Natural killer cell (primary cell): ENCODE data around the gene CATSPER3. TPM values are rescaled to one million over a fixed set of nuclear protein-coding genes. Genes with fewer than 3 reads are reported as not detected.

Experiments used
- ATAC-seq, 3 donors: fragments of 150-1000 bp in 2 of 3; fragments of 200-7000 bp in 1 of 3; cut with Tn5 transposase; 1 replicate in 1 of 3; 2 replicates in 2 of 3; pipeline ENCODE4 v1.10.0; 2021; ENCODE audit warnings: mild to moderate bottlenecking in 2 of 3, moderate library complexity in 2 of 3
- DNase-seq, 2 donors: peaks; one replicate each; pipeline versions ENCODE4 v3.0.0 to v3.0.0-alpha.2; 2013 to 2021; ENCODE audit warnings: mixed read lengths in 1 of 2
- H3K27ac ChIP-seq: one replicate; pipeline ENCODE4 v1.5.1; 2013; ENCODE audit warnings: mild to moderate bottlenecking, low read length
- H3K27me3 ChIP-seq: one replicate; pipeline ENCODE4 v1.6.1; 2013; ENCODE audit warnings: low read length; ENCODE audit not compliant: control insufficient read depth, insufficient read depth
- H3K36me3 ChIP-seq: one replicate; pipeline ENCODE4 v1.6.1; 2013; ENCODE audit warnings: low read length; ENCODE audit not compliant: control insufficient read depth, insufficient read depth
- H3K4me1 ChIP-seq: one replicate; pipeline ENCODE4 v1.6.1; 2013; ENCODE audit warnings: low read length; ENCODE audit not compliant: control insufficient read depth, insufficient read depth
- H3K4me3 ChIP-seq: one replicate; pipeline ENCODE4 v1.5.1; 2013; ENCODE audit warnings: low read length
- H3K9me3 ChIP-seq: one replicate; pipeline ENCODE4 v1.6.1; 2013; ENCODE audit warnings: low read length; ENCODE audit not compliant: control insufficient read depth, insufficient read depth
- H3K27ac Mint-ChIP-seq, 2 donors: one replicate each; pipeline ENCODE4 v1.8.0; 2022; ENCODE audit warnings: mild to moderate bottlenecking in 2 of 2, mixed read lengths in 2 of 2, moderate library complexity in 1 of 2
- H3K27me3 Mint-ChIP-seq, 2 donors: one replicate each; pipeline ENCODE4 v1.8.0; 2022; ENCODE audit warnings: low read depth in 2 of 2, mixed read lengths in 2 of 2
- H3K36me3 Mint-ChIP-seq: one replicate; pipeline ENCODE4 v1.8.0; 2022; ENCODE audit warnings: mixed read lengths
- H3K4me1 Mint-ChIP-seq, 2 donors: one replicate each; pipeline ENCODE4 v1.8.0; 2022; ENCODE audit warnings: mixed read lengths in 2 of 2
- H3K4me3 Mint-ChIP-seq: one replicate; pipeline ENCODE4 v1.8.0; 2022; ENCODE audit warnings: mild to moderate bottlenecking, moderate library complexity, mixed read lengths
- H3K9me3 Mint-ChIP-seq, 2 donors: one replicate each; pipeline ENCODE4 v1.8.0; 2022; ENCODE audit warnings: mixed read lengths in 2 of 2
- CTCF ChIP-seq: fragments of 200-600 bp; IDR thresholded peaks from one replicate; pipeline ENCODE4 v1.8.0; 2022; ENCODE audit warnings: antibody characterized with exemption
- WGBS: methylation state at CpG from one replicate; pipeline ENCODE4 v1.1.7; 2013; ENCODE audit warnings: missing lambda C conversion rate; ENCODE audit not compliant: insufficient coverage; 5-methylcytosine and 5-hydroxymethylcytosine counted together
- intact Hi-C: fragments of 100-400 bp; cut with micrococcal nuclease; formaldehyde crosslinking; loops from one replicate; pipeline ENCODE4 v1.14.2; 2022
- total RNA-seq, 4 donors: library from RNA; stranded (reverse); fragments of 120-200 nt in 1 of 4; gene quantifications; one replicate each; pipeline versions ENCODE4 v1.2.3 to v1.2.4, GENCODE V29; 2013 to 2022

CATSPER3 gene
- total RNA-seq, 3 donors from 2014 or later (not counting 1 experiment from before 2014, with no cell fraction given), result 0.31 to 0.79 (median 0.55) TPM

GRCh38 chr5:135060021-135060420 lies 92.3 kb downstream of the CATSPER3 start:
- no peak for DNase-seq
- no peaks in the 10 kb centered on the region for H3K4me1 ChIP-seq
- intact Hi-C loops, result no loop called here
- Mint-ChIP-seq H3K36me3 (no peaks in the 10 kb centered on the region), H3K4me3 (no peak overlapping the region), H3K27me3 (peaks cover 3 to 17% of the 10 kb centered on the region in 2 donors), H3K9me3 (no peaks in the 10 kb centered on the region), H3K27ac (no peak overlapping the region), H3K4me1 (no peaks in the 10 kb centered on the region)
- no peak for TF ChIP-seq CTCF
- no peak overlapping the region for H3K4me3 ChIP-seq
- ATAC-seq, result no peak
- H3K36me3 ChIP-seq, result no peaks in the 10 kb centered on the region
- H3K9me3 ChIP-seq, result no peaks in the 10 kb centered on the region
- WGBS, result 65% methylated on average over 3 of the region's 3 CpGs
- no peak overlapping the region for H3K27ac ChIP-seq
- no peaks in the 10 kb centered on the region for H3K27me3 ChIP-seq

- Mint-ChIP-seq H3K27ac (no peak overlapping the region), H3K27me3 (peaks cover 3 to 17% of the 10 kb centered on the region in 2 donors), H3K4me3 (no peak overlapping the region), H3K9me3 (no peaks in the 10 kb centered on the region), H3K36me3 (no peaks in the 10 kb centered on the region), H3K4me1 (no peaks in the 10 kb centered on the region)
- H3K36me3 ChIP-seq, result no peaks in the 10 kb centered on the region
- H3K4me3 ChIP-seq, result no peak overlapping the region
- no peak for TF ChIP-seq CTCF
- H3K4me1 ChIP-seq, result no peaks in the 10 kb centered on the region
- no peaks in the 10 kb centered on the region for H3K27me3 ChIP-seq
- ATAC-seq (no peak), DNase-seq (no peak)
- H3K9me3 ChIP-seq, result no peaks in the 10 kb centered on the region
- intact Hi-C loops, result no loop called here
- 90% methylated on average over 6 of the region's 6 CpGs for WGBS
- H3K27ac ChIP-seq, result no peak overlapping the region
Observed at GRCh38 chr5:135061001-135061400, 93.3 kb downstream of the CATSPER3 start.

Other genes with a start within 250 kb of the CATSPER3 start
- 10 to 100 TPM; 23.5 to 35.9 (median 34.6) TPM for gene CAMLG, start 229.4 kb upstream of the CATSPER3 start, total RNA-seq
- gene DDX46, start 209.1 kb upstream of the CATSPER3 start, total RNA-seq, result 10 to 100 TPM; 61.4 to 74.8 (median 67.2) TPM
- gene C5orf24, start 121.9 kb upstream of the CATSPER3 start, total RNA-seq, result 10 to 100 TPM; 42.7 to 49.8 (median 44.7) TPM
- gene TXNDC15, start 93.5 kb upstream of the CATSPER3 start, total RNA-seq, result 10 to 100 TPM; 36.6 to 48.3 (median 47.8) TPM
- gene PCBD2, start 62.8 kb upstream of the CATSPER3 start, total RNA-seq, result 10 to 100 TPM in 1 of 3 donors, 1 to 10 TPM in 2; 7.6 to 11.5 (median 7.7) TPM
- gene PITX1, start 66.3 kb downstream of the CATSPER3 start, total RNA-seq, result not detected